Measurements from ENCODE around the gene WFDC1.

GRCh38 chr16:84271866-84272265 lies 22.8 kb upstream of the WFDC1 start:
- TF ChIP-seq, protein P1, sequence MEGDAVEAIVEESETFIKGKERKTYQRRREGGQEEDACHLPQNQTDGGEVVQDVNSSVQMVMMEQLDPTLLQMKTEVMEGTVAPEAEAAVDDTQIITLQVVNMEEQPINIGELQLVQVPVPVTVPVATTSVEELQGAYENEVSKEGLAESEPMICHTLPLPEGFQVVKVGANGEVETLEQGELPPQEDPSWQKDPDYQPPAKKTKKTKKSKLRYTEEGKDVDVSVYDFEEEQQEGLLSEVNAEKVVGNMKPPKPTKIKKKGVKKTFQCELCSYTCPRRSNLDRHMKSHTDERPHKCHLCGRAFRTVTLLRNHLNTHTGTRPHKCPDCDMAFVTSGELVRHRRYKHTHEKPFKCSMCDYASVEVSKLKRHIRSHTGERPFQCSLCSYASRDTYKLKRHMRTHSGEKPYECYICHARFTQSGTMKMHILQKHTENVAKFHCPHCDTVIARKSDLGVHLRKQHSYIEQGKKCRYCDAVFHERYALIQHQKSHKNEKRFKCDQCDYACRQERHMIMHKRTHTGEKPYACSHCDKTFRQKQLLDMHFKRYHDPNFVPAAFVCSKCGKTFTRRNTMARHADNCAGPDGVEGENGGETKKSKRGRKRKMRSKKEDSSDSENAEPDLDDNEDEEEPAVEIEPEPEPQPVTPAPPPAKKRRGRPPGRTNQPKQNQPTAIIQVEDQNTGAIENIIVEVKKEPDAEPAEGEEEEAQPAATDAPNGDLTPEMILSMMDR (IDR thresholded peaks at IDR 0.05), result no peak
- no peak for TF ChIP-seq ZFX (IDR thresholded peaks at IDR 0.05; ENCODE audit: borderline replicate concordance)
